ENCODE results near the gene HES5.

- TF ChIP-seq GATA2 (IDR thresholded peaks at IDR 0.05; ENCODE audit: low read depth, low read length) (no peak), GATA3 (IDR thresholded peaks at IDR 0.05; ENCODE audit: low read depth, low read length) (no peak)
Observed at GRCh38 chr1:2533365-2533764, 3.3 kb upstream of the HES5 start.

All from SH-SY5Y (cell line).